ENCODE data around the gene RYR1.
A peak's percentile ranks its signal among the peaks of the same experiment; 100 is the strongest.

RYR1 gene

GRCh38 chr19:38429055-38429810 lies 4.3 kb upstream of the RYR1 start:
- no peak for DNase-seq

- no peak for DNase-seq
Measured at GRCh38 chr19:38429811-38430156, 3.7 kb upstream of the RYR1 start.

GRCh38 chr19:38430931-38431330 lies 2.6 kb upstream of the RYR1 start:
- no peak for DNase-seq

GRCh38 chr19:38434549-38435051 lies 1.1 kb downstream of the RYR1 start:
- peak; percentile 85 for DNase-seq

GRCh38 chr19:38437295-38437694 lies 3.8 kb downstream of the RYR1 start:
- no peak for DNase-seq

- no peak for DNase-seq
Measured at GRCh38 chr19:38437917-38438316, 4.4 kb downstream of the RYR1 start.

- DNase-seq, result no peak
Measured at GRCh38 chr19:38440592-38440991, 7.1 kb downstream of the RYR1 start.

- DNase-seq, result peak; percentile 52
Measured at GRCh38 chr19:38441657-38442348, 8.3 kb downstream of the RYR1 start.

GRCh38 chr19:38442736-38443135 lies 9.2 kb downstream of the RYR1 start:
- DNase-seq, result no peak

GRCh38 chr19:38443458-38443999 lies 10.0 kb downstream of the RYR1 start:
- no peak for DNase-seq

GRCh38 chr19:38444026-38444425 lies 10.5 kb downstream of the RYR1 start:
- DNase-seq, result no peak

- DNase-seq, result no peak
Measured at GRCh38 chr19:38445362-38445761, 11.9 kb downstream of the RYR1 start.

GRCh38 chr19:38448225-38448624 lies 14.7 kb downstream of the RYR1 start:
- no peak for DNase-seq

- no peak for DNase-seq
Measured at GRCh38 chr19:38449518-38449917, 16.0 kb downstream of the RYR1 start.

- no peak for DNase-seq
Measured at GRCh38 chr19:38451036-38451435, 17.5 kb downstream of the RYR1 start.

GRCh38 chr19:38451629-38452028 lies 18.1 kb downstream of the RYR1 start:
- no peak for DNase-seq

- DNase-seq, result peak; percentile 66
Measured at GRCh38 chr19:38452430-38453366, 19.2 kb downstream of the RYR1 start.

- DNase-seq, result no peak
Measured at GRCh38 chr19:38453596-38453995, 20.1 kb downstream of the RYR1 start.

- DNase-seq, result no peak
Measured at GRCh38 chr19:38455031-38455430, 21.5 kb downstream of the RYR1 start.

- no peak for DNase-seq
Measured at GRCh38 chr19:38457202-38457601, 23.7 kb downstream of the RYR1 start.

- DNase-seq, result no peak
Measured at GRCh38 chr19:38457690-38458405, 24.4 kb downstream of the RYR1 start.

GRCh38 chr19:38458991-38459390 lies 25.5 kb downstream of the RYR1 start:
- no peak for DNase-seq
